ENCODE measurements around the gene BIRC2.

Gene BIRC2

DNA sequence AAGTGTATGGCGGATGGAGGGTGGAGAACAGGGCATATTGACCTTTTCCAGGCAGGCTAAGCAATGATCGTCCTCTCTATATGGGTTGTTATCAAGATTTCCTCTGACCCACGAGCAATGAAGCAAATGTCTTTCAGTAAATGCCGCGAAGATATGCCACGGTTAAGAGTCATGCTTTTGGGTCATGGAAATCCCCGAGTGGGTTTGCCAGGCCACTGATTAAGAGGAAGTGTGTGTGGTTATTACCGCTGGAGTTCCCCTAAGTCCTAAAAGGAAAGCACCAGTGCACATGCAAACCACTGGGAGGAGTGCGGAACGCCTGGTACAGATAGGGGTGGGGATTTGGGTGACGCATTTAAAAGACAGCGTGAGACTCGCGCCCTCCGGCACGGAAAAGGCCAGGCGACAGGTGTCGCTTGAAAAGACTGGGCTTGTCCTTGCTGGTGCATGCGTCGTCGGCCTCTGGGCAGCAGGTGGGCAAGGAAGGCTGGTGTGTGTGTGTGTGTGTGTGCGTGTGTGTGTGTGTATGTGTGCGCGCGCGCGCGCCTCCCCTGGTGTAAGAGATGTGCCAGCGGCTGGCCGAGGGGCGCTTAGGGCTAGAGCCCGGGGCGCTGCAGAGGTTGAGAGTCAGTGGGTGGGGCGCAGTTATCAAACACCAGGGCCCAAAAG lies 29.8 kb upstream of the BIRC2 start, which contains the start of gene BIRC3:
Gene BIRC3 (plus strand): TSS at position 386 of the 669 bp plus-strand sequence. CDS start 7,026 bp downstream, outside the sequence.
- peak; percentile 82 for DNase-seq (ENCODE audit: extremely low read depth, low read depth)
- peak; percentile 28 for TF ChIP-seq CTCF (IDR thresholded peaks at IDR 0.05; ENCODE audit: low read depth, low read length)

DNA sequence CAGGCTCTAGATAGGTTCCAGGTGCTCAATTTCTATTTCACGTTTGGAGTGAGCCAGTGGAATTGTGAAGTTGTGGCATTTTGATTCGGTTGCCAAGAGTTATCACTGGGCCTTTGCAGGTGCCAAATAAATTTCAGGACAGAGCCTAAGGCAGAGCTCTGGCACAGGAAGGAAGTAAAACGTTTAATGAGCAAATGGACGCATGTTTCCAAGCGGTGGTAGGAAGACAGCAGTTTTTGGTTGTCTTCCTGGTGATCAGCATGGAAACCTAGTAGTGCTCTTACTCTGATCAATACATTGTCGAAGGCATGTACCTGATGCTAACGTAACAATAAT lies 29.3 kb upstream of the BIRC2 start:
- DNase-seq (ENCODE audit: extremely low read depth, low read depth) = no peak
- no peak for TF ChIP-seq CTCF (IDR thresholded peaks at IDR 0.05; ENCODE audit: low read depth, low read length)

- no peak for TF ChIP-seq CTCF (IDR thresholded peaks at IDR 0.05; ENCODE audit: low read depth, low read length)
- DNase-seq (ENCODE audit: extremely low read depth, low read depth) = no peak
These were observed 28.5 kb upstream of the BIRC2 start for GRCh38 chr11:102318469-102318868.

- no peak for TF ChIP-seq CTCF (IDR thresholded peaks at IDR 0.05; ENCODE audit: low read depth, low read length)
- no peak for DNase-seq (ENCODE audit: extremely low read depth, low read depth)
These were observed 27.5 kb upstream of the BIRC2 start for GRCh38 chr11:102319544-102319943.

DNA sequence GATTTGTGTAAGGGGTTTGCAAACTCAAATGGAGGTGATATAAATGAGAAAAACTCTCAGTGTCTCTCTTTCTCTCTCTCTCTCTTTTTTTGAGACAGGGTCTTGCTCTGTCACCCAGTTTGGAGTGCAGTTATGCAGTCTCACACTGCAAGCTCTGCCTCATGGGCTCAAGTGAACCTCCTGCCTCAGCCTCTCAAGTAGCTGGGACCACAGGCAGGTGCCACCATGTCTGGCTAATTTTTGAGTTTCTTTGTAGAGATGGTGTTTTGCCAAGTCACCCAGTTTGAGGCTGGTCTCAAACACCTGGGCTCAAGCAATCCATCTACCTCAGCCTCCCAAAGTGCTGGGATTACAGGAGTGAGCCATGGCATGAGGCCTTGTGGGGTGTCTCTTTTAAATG lies 26.8 kb upstream of the BIRC2 start:
- TF ChIP-seq CTCF (IDR thresholded peaks at IDR 0.05; ENCODE audit: low read depth, low read length) = no peak
- no peak for DNase-seq (ENCODE audit: extremely low read depth, low read depth)

DNA sequence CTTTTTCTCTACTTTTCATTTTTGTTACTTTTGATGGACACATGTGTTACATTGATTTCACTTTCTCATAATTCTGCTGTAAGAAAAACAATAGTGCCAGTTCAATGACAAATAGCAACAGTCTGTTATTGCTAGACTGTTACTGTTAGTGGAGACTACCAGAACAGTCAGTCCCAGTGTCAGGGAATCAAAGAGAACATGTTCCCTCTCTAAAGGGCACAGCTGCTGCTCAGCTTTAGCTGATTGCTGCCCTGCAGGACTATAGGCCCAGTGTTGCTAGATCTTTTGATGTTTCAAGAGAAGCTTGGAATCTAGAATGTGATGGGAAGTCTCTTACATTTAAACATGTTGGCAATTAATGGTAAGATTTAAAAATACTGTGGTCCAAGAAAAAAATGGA lies 26.3 kb upstream of the BIRC2 start:
- no peak for TF ChIP-seq CTCF (IDR thresholded peaks at IDR 0.05; ENCODE audit: low read depth, low read length)
- DNase-seq (ENCODE audit: extremely low read depth, low read depth) = no peak

DNA sequence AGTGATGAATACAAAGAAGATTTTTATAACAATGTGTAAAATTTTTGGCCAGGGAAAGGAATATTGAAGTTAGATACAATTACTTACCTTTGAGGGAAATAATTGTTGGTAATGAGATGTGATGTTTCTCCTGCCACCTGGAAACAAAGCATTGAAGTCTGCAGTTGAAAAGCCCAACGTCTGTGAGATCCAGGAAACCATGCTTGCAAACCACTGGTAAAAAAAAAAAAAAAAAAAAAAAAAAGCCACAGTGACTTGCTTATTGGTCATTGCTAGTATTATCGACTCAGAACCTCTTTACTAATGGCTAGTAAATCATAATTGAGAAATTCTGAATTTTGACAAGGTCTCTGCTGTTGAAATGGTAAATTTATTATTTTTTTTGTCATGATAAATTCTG lies 24.5 kb upstream of the BIRC2 start:
- DNase-seq (ENCODE audit: extremely low read depth, low read depth) = no peak
- no peak for TF ChIP-seq CTCF (IDR thresholded peaks at IDR 0.05; ENCODE audit: low read depth, low read length)
